CD14-positive monocyte (primary cell): Measurements from ENCODE around the gene KDM4F. TPM values are rescaled to one million over a fixed set of nuclear protein-coding genes. Genes with fewer than 3 reads are reported as not detected.

Experiments
- DNase-seq, 3 donors: peaks; one replicate each; pipeline ENCODE4 v3.0.0-alpha.2; 2011 to 2022
- H2AFZ ChIP-seq: 2 replicates; pipeline ENCODE4 v1.6.0; 2012; ENCODE audit warnings: mild to moderate bottlenecking, low read depth, low read length, inconsistent platforms; ENCODE audit not compliant: insufficient read depth, poor library complexity, severe bottlenecking
- H3K27ac ChIP-seq, 2 donors: 1 replicate in 1 of 2; 2 replicates in 1 of 2; pipeline ENCODE4 v1.5.1; 2012 to 2013; ENCODE audit warnings: low read length in 2 of 2, control low read depth in 1 of 2, inconsistent platforms in 1 of 2, low read depth in 1 of 2, mild to moderate bottlenecking in 1 of 2
- H3K27me3 ChIP-seq, 2 donors: one replicate each; pipeline versions ENCODE4 v1.6.0 to v1.6.1; 2011 to 2013; ENCODE audit warnings: low read length in 2 of 2; ENCODE audit not compliant: control insufficient read depth in 2 of 2, insufficient read depth in 2 of 2
- H3K36me3 ChIP-seq, 2 donors: replicated peaks in 1 of 2; 1 replicate in 1 of 2; 2 replicates in 1 of 2; pipeline versions ENCODE4 v1.5.1 to v1.6.1; 2012 to 2013; ENCODE audit warnings: low read length in 2 of 2, control low read depth in 1 of 2, inconsistent platforms in 1 of 2, mild to moderate bottlenecking in 1 of 2; ENCODE audit not compliant: insufficient read depth in 2 of 2, control insufficient read depth in 1 of 2
- H3K4me1 ChIP-seq, 2 donors: 1 replicate in 1 of 2; 2 replicates in 1 of 2; pipeline versions ENCODE4 v1.5.1 to v1.6.1; 2012 to 2013; ENCODE audit warnings: low read length in 2 of 2, control low read depth in 1 of 2, inconsistent platforms in 1 of 2, mild to moderate bottlenecking in 1 of 2, moderate library complexity in 1 of 2; ENCODE audit not compliant: insufficient read depth in 2 of 2, control insufficient read depth in 1 of 2
- H3K4me2 ChIP-seq: replicated peaks from 2 replicates; pipeline ENCODE3; 2012; ENCODE audit warnings: low read length, moderate library complexity, mild to moderate bottlenecking; ENCODE audit not compliant: poor library complexity, severe bottlenecking; ENCODE audit errors: extremely low read depth
- H3K4me3 ChIP-seq, 3 experiments: fragments of 200-600 bp in 1 of 3; sonication (generic) in 1 of 3; replicated peaks in 1 of 3; 1 replicate in 2 of 3; 2 replicates in 1 of 3; pipeline ENCODE4 v1.5.1; 2011 to 2013; ENCODE audit warnings: low read length in 3 of 3, mild to moderate bottlenecking in 3 of 3, control low read depth in 2 of 3, low read depth in 2 of 3, inconsistent platforms in 1 of 3, moderate library complexity in 1 of 3
- H3K79me2 ChIP-seq: 2 replicates; pipeline ENCODE4 v1.6.0; 2012; ENCODE audit warnings: mild to moderate bottlenecking, control low read depth, inconsistent platforms, low read length, moderate library complexity; ENCODE audit not compliant: insufficient read depth
- H3K9ac ChIP-seq: 2 replicates; pipeline ENCODE4 v1.6.0; 2017; ENCODE audit warnings: low read length, mild to moderate bottlenecking; ENCODE audit not compliant: insufficient read depth, poor library complexity, severe bottlenecking
- H3K9me3 ChIP-seq, 2 donors: replicated peaks in 1 of 2; 1 replicate in 1 of 2; 2 replicates in 1 of 2; pipeline versions ENCODE4 v1.5.1 to v1.6.1; 2012 to 2013; ENCODE audit warnings: low read length in 2 of 2, control low read depth in 1 of 2; ENCODE audit not compliant: control insufficient read depth in 1 of 2, insufficient read depth in 1 of 2
- H4K20me1 ChIP-seq: 2 replicates; pipeline ENCODE4 v1.6.0; 2012; ENCODE audit warnings: mild to moderate bottlenecking, low read length, control low read depth, moderate library complexity; ENCODE audit not compliant: insufficient read depth
- H3K27ac Mint-ChIP-seq, 7 donors: one replicate each; pipeline ENCODE4 v1.8.0; 2020; ENCODE audit warnings: mild to moderate bottlenecking in 7 of 7, mixed read lengths in 7 of 7, moderate library complexity in 6 of 7, inconsistent platforms in 2 of 7
- H3K27me3 Mint-ChIP-seq, 3 donors: one replicate each; pipeline ENCODE4 v1.8.0; 2021 to 2022; ENCODE audit warnings: low read depth in 3 of 3, mild to moderate bottlenecking in 3 of 3, mixed read lengths in 3 of 3, moderate library complexity in 3 of 3, inconsistent platforms in 1 of 3
- H3K36me3 Mint-ChIP-seq, 2 donors: one replicate each; pipeline ENCODE4 v1.8.0; 2020; ENCODE audit warnings: mixed read lengths in 2 of 2, inconsistent platforms in 1 of 2, mild to moderate bottlenecking in 1 of 2
- H3K4me1 Mint-ChIP-seq: one replicate; pipeline ENCODE4 v1.8.0; 2020; ENCODE audit warnings: mild to moderate bottlenecking, mixed read lengths
- H3K4me3 Mint-ChIP-seq, 2 donors: one replicate each; pipeline ENCODE4 v1.8.0; 2020; ENCODE audit warnings: mild to moderate bottlenecking in 2 of 2, mixed read lengths in 2 of 2, moderate library complexity in 1 of 2
- H3K9me3 Mint-ChIP-seq, 7 donors: one replicate each; pipeline ENCODE4 v1.8.0; 2020 to 2022; ENCODE audit warnings: mixed read lengths in 7 of 7, mild to moderate bottlenecking in 6 of 7, moderate library complexity in 6 of 7, inconsistent platforms in 2 of 7
- CTCF ChIP-seq: fragments of 200-600 bp; IDR thresholded peaks from one replicate; pipeline ENCODE4 v1.8.0; 2022; ENCODE audit warnings: antibody characterized with exemption, mild to moderate bottlenecking
- WGBS: methylation state at CpG from one replicate; pipeline ENCODE4 v1.1.5; 2013; ENCODE audit warnings: missing lambda C conversion rate; ENCODE audit not compliant: insufficient coverage; 5-methylcytosine and 5-hydroxymethylcytosine counted together
- intact Hi-C, 2 donors: fragments of 100-400 bp; cut with micrococcal nuclease; formaldehyde crosslinking; loops; one replicate each; pipeline versions ENCODE4 v1.15.0 to v1.15.1; 2023
- polyA plus RNA-seq, 3 donors: library from polyadenylated mRNA; depleted of rRNA in 1 of 3; unstranded in 2 of 3; stranded (reverse) in 1 of 3; fragments of 300-500 nt in 2 of 3; fragments of >200 nt in 1 of 3; fragmentation: Illumina TruSeq in 2 of 3; gene quantifications; 1 replicate in 2 of 3; 2 replicates in 1 of 3; pipeline ENCODE4 v1.2.3, GENCODE V29; 2012 to 2021

Gene KDM4F
- polyA plus RNA-seq, 3 donors: not detected

- Mint-ChIP-seq H3K9me3 (peaks cover 0 to 1% (median 0%) of the 10 kb centered on the region in 7 donors), H3K27ac (no peak overlapping the region), H3K27me3 (peaks cover 6 to 11% (median 10%) of the 10 kb centered on the region in 3 donors), H3K36me3 (peaks cover 0 to 12% of the 10 kb centered on the region in 2 donors), H3K4me1 (peaks cover 16% of the 10 kb centered on the region), H3K4me3 (no peak overlapping the region)
- no peak for TF ChIP-seq CTCF
- peak in 2 of 3 donors; percentile 16 to 30 for DNase-seq
- Histone ChIP-seq H3K27me3 (peaks cover 1 to 4% of the 10 kb centered on the region in 2 donors), H3K27ac (no peak overlapping the region), H3K9me3 (no peaks in the 10 kb centered on the region), H4K20me1 (no peaks in the 10 kb centered on the region), H2AFZ (no peak overlapping the region), H3K79me2 (no peaks in the 10 kb centered on the region), H3K4me1 (peaks cover 0 to 4% of the 10 kb centered on the region in 2 donors), H3K9ac (no peak overlapping the region), H3K4me2 (peak overlapping the region; percentile 1), H3K4me3 (no peak overlapping the region), H3K36me3 (no peaks in the 10 kb centered on the region)
- intact Hi-C loops: no loop called here
- no CpG with 5 or more reads among the region's 4 CpGs for WGBS
Measured at GRCh38 chr11:95095858-95096587, 46.8 kb downstream of the KDM4F start.

- peaks cover 16% of the 10 kb centered on the region for H3K4me1 Mint-ChIP-seq
- H3K4me3 ChIP-seq: no peak overlapping the region
- no peak overlapping the region for H3K4me3 Mint-ChIP-seq
- no peaks in the 10 kb centered on the region for H3K9me3 Mint-ChIP-seq
- no peaks in the 10 kb centered on the region for H3K9me3 ChIP-seq
- no peaks in the 10 kb centered on the region for H3K27me3 ChIP-seq
- TF ChIP-seq CTCF: no peak
- peaks cover 0 to 3% of the 10 kb centered on the region in 2 donors for H3K36me3 Mint-ChIP-seq
- no peak overlapping the region for H3K4me2 ChIP-seq
- no peak overlapping the region for H3K9ac ChIP-seq
- DNase-seq: no peak
- intact Hi-C loops: no loop called here
- no peak overlapping the region for H3K27ac ChIP-seq
- H3K27ac Mint-ChIP-seq: no peak overlapping the region
- no peaks in the 10 kb centered on the region for H3K79me2 ChIP-seq
- no peaks in the 10 kb centered on the region for H4K20me1 ChIP-seq
- no peak overlapping the region for H2AFZ ChIP-seq
- H3K4me1 ChIP-seq: peaks cover 0 to 4% of the 10 kb centered on the region in 2 donors
- WGBS: 85% methylated on average over 3 of the region's 3 CpGs
- H3K27me3 Mint-ChIP-seq: peaks cover 0 to 5% (median 1%) of the 10 kb centered on the region in 3 donors
- no peaks in the 10 kb centered on the region for H3K36me3 ChIP-seq
Measured at GRCh38 chr11:95097209-95097608, 48.0 kb downstream of the KDM4F start.
